GM12873 (cell line): ENCODE measurements around the gene VWA5B1.

Experiments used
- TF ChIP-seq, protein P1 (sequence below): IDR thresholded peaks from 2 replicates; pipeline ENCODE4 v1.5.1; 2012; ENCODE audit warnings: low read depth, mild to moderate bottlenecking, moderate library complexity, low read length, control low read depth; ENCODE audit not compliant: insufficient read depth; ENCODE audit errors: missing control alignments

Gene VWA5B1

GRCh38 chr1:20307026-20307425, 16.4 kb downstream of the VWA5B1 start:
- TF ChIP-seq, protein P1, sequence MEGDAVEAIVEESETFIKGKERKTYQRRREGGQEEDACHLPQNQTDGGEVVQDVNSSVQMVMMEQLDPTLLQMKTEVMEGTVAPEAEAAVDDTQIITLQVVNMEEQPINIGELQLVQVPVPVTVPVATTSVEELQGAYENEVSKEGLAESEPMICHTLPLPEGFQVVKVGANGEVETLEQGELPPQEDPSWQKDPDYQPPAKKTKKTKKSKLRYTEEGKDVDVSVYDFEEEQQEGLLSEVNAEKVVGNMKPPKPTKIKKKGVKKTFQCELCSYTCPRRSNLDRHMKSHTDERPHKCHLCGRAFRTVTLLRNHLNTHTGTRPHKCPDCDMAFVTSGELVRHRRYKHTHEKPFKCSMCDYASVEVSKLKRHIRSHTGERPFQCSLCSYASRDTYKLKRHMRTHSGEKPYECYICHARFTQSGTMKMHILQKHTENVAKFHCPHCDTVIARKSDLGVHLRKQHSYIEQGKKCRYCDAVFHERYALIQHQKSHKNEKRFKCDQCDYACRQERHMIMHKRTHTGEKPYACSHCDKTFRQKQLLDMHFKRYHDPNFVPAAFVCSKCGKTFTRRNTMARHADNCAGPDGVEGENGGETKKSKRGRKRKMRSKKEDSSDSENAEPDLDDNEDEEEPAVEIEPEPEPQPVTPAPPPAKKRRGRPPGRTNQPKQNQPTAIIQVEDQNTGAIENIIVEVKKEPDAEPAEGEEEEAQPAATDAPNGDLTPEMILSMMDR = no peak

DNA sequence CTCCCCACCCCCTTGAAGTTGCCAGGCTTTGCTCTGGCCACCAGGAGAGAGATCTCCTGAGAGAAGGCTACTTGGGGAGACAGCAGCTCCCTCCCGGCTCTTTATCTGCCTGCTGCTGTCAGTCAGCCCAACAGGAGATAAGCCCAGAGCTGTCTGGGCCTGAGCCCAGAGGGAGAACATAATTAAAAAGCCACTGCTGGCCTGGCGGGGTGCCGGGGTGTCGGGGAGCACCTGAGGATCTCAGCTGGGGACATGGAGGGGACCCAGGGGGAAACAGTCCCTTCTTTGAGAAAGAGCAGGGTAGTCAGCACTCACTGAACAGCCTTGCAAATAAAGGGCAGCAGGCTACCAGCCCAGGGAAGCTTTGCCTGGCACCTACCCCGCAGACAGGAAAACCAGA, 17.9 kb downstream of the VWA5B1 start:
- TF ChIP-seq, protein P1 = no peak

GRCh38 chr1:20311289-20311688, 20.6 kb downstream of the VWA5B1 start:
- TF ChIP-seq, protein P1 = no peak

DNA sequence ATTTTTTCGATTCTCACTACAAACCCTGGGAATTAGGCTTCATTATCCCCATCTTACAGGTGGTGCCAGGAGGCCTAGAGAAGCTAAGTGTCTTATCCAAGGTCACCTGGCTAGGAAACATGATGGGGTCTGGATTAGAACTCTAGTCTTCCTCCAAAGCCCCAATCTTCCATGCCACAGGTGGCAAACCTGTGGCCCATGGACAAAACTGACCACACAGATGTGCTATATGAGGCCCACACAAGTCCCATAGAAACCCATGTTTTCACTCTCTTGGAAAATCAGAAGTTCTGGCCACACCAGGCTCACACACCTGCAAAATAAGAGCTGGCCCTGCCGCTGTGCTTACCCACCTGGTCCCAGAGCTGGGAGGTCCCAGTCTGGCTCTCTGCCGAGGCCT, 21.6 kb downstream of the VWA5B1 start:
- TF ChIP-seq, protein P1 = no peak

DNA sequence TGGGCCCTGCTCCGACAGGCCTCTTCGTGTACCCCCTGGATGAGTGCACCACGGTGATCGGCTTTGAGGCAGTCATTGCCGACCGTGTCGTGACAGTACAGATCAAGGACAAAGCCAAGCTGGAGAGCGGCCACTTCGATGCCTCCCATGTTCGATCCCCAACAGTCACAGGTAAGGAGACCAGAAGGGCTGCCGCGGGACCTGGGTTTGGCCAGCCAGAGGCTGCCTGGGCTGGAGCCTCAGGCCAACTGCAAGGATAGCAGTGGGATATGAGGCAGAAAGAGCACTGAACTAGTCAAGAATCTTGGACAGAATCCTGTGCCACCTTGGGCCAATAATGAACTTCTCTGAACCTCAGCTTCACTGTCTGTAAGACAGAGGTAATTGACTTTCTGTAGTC, 22.1 kb downstream of the VWA5B1 start:
- TF ChIP-seq, protein P1 = no peak

DNA sequence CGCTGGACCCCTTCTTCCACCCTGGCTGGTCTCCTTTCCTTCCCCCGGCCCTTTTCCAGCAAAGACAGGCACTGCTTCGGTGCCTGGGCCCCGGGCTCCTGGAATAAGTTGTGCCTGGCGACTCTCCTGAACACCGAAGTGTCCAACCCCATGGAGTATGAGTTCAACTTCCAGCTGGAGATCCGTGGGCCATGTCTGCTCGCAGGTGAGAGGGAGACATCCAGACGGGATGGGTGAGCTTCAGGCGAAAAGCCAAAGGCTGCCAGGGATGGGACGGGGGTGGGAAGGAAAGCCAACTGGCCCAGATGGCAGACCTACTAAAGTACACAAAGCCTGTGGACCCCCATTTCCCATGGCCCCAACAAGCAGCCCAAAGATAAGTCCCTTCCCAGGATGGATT, 26.8 kb downstream of the VWA5B1 start:
- TF ChIP-seq, protein P1 = no peak

DNA sequence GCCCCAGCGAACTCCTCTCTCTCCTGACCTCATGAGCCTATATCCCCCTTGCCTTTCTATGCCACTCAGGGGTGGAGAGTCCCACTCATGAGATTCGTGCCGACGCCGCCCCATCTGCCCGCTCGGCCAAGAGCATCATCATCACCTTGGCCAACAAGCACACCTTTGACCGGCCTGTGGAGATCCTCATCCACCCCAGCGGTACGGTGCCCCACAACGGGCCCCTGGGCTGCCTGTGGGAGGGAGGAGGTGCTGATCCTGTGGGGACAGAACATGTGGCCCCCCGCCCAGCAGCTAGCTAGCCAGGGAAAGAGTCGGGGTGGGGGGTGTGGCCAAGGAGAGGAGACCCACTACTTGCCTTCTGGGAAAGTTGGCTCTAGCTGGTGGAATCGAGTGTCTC, 27.8 kb downstream of the VWA5B1 start:
- TF ChIP-seq, protein P1 = no peak
